ENCODE results near the gene PAPPA.

GRCh38 chr9:116209414-116210116, 56.0 kb downstream of the PAPPA start:
- TF ChIP-seq ZFP36 (IDR thresholded peaks at IDR 0.05; ENCODE audit: low read depth, low read length, partially characterized antibody) (no peak), ZNF143 (CRISPR knock-in tag; IDR thresholded peaks at IDR 0.05) (no peak), EHMT2 (IDR thresholded peaks at IDR 0.05) (no peak), KLF16 (IDR thresholded peaks at IDR 0.05) (no peak)
